ENCODE data around the gene SEMA5A.

The SEMA5A gene

DNA sequence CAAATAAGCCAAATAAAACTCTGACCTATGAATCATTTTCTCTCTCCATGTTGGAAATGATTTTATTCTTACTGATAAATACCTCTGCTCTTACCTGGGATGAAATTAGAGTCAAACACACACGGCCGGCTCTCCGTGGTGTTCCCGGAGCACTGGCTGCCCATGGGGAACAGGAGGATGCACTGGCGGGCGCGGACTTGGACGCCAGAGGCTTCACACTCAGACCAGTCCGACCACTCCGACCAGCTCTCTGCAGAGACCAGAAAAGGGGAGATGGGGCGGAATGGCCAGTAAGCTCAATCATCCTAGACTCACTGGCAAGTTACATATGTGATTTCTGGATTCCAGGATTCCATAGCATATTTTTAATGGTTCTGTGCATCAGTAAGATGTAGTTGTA, 494.1 kb downstream of the SEMA5A start (continued):
- TF ChIP-seq GLI4 (tag by site-specific recombination; IDR thresholded peaks at IDR 0.05) (no peak), ZNF548 (tag by site-specific recombination; IDR thresholded peaks at IDR 0.05) (no peak), ZBTB7A (tag by site-specific recombination; IDR thresholded peaks at IDR 0.05; ENCODE audit: low read depth) (no peak), ZBTB1 (tag by site-specific recombination; IDR thresholded peaks at IDR 0.05) (no peak)
- TF ChIP-seq, protein P1, sequence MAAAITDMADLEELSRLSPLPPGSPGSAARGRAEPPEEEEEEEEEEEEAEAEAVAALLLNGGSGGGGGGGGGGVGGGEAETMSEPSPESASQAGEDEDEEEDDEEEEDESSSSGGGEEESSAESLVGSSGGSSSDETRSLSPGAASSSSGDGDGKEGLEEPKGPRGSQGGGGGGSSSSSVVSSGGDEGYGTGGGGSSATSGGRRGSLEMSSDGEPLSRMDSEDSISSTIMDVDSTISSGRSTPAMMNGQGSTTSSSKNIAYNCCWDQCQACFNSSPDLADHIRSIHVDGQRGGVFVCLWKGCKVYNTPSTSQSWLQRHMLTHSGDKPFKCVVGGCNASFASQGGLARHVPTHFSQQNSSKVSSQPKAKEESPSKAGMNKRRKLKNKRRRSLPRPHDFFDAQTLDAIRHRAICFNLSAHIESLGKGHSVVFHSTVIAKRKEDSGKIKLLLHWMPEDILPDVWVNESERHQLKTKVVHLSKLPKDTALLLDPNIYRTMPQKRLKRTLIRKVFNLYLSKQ (tag by site-specific recombination; IDR thresholded peaks at IDR 0.05; ENCODE audit: borderline replicate concordance) = no peak
- TF ChIP-seq, protein P2, sequence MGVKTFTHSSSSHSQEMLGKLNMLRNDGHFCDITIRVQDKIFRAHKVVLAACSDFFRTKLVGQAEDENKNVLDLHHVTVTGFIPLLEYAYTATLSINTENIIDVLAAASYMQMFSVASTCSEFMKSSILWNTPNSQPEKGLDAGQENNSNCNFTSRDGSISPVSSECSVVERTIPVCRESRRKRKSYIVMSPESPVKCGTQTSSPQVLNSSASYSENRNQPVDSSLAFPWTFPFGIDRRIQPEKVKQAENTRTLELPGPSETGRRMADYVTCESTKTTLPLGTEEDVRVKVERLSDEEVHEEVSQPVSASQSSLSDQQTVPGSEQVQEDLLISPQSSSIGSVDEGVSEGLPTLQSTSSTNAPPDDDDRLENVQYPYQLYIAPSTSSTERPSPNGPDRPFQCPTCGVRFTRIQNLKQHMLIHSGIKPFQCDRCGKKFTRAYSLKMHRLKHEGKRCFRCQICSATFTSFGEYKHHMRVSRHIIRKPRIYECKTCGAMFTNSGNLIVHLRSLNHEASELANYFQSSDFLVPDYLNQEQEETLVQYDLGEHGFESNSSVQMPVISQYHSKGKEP (tag by site-specific recombination; IDR thresholded peaks at IDR 0.05) = no peak
- TF ChIP-seq, protein P3, sequence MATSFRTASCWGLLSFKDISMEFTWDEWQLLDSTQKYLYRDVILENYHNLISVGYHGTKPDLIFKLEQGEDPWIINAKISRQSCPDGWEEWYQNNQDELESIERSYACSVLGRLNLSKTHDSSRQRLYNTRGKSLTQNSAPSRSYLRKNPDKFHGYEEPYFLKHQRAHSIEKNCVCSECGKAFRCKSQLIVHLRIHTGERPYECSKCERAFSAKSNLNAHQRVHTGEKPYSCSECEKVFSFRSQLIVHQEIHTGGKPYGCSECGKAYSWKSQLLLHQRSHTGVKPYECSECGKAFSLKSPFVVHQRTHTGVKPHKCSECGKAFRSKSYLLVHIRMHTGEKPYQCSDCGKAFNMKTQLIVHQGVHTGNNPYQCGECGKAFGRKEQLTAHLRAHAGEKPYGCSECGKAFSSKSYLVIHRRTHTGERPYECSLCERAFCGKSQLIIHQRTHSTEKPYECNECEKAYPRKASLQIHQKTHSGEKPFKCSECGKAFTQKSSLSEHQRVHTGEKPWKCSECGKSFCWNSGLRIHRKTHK (tag by site-specific recombination; IDR thresholded peaks at IDR 0.05) = no peak

DNA sequence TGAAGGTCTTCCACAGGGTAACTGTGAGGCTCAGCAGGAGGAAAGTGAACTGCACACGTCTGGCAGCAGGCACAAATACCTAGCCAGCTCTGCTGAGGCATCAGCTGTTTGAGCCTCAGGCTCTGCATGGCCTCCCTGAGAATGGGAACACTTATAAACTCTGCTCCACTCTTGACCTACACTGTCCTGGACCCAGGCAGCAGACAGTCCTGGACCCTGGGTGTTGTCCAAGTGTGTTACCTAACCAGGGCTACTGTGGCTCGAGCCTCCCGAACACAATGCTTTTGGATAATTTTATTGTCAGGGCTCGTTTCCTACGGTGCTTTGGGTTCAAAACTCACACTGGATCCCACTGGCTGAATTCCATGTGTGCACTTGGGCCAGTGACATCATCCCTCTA, 497.9 kb downstream of the SEMA5A start:
- Histone ChIP-seq H3K4me3 (ENCODE audit: low read depth, low read length) (no peak overlapping the region), H3K27ac (ENCODE audit: extremely low read depth, low read depth, low read length) (no peak overlapping the region), H3K36me3 (ENCODE audit: control insufficient read depth in 2 of 2, insufficient read depth in 1 of 2, low read length in 2 of 2) (no peaks in the 10 kb centered on the region), H3K4me1 (ENCODE audit: control insufficient read depth, insufficient read depth, low read length) (no peaks in the 10 kb centered on the region), H3K9me3 (ENCODE audit: control insufficient read depth, insufficient read depth, low read depth, low read length) (no peaks in the 10 kb centered on the region)
- ChIA-PET CTCF (no interaction called here), POLR2A (no interaction called here)
- TF ChIP-seq ZNF175 (tag by site-specific recombination; IDR thresholded peaks at IDR 0.05) (no peak), ZNF660 (tag by site-specific recombination; IDR thresholded peaks at IDR 0.05) (no peak), MEIS1 (CRISPR knock-in tag; IDR thresholded peaks at IDR 0.05; ENCODE audit: borderline replicate concordance) (no peak), ZNF529 (tag by site-specific recombination; IDR thresholded peaks at IDR 0.05; ENCODE audit: insufficient replicate concordance) (no peak), ZNF791 (tag by site-specific recombination; IDR thresholded peaks at IDR 0.05) (no peak), ZNF701 (tag by site-specific recombination; IDR thresholded peaks at IDR 0.05) (no peak), ZNF114 (tag by site-specific recombination; IDR thresholded peaks at IDR 0.05) (no peak), SP7 (tag by site-specific recombination; IDR thresholded peaks at IDR 0.05) (no peak), ZNF768 (tag by site-specific recombination; IDR thresholded peaks at IDR 0.05) (no peak), SP2 (tag by site-specific recombination; IDR thresholded peaks at IDR 0.05) (no peak), OVOL3 (tag by site-specific recombination; IDR thresholded peaks at IDR 0.05) (no peak), ZNF155 (tag by site-specific recombination; IDR thresholded peaks at IDR 0.05) (no peak), ZNF10 (tag by site-specific recombination; IDR thresholded peaks at IDR 0.05) (no peak)
- TF ChIP-seq, protein P4, sequence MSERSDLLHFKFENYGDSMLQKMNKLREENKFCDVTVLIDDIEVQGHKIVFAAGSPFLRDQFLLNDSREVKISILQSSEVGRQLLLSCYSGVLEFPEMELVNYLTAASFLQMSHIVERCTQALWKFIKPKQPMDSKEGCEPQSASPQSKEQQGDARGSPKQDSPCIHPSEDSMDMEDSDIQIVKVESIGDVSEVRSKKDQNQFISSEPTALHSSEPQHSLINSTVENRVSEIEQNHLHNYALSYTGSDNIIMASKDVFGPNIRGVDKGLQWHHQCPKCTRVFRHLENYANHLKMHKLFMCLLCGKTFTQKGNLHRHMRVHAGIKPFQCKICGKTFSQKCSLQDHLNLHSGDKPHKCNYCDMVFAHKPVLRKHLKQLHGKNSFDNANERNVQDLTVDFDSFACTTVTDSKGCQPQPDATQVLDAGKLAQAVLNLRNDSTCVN (tag by site-specific recombination; optimal IDR thresholded peaks at IDR 0.05) = no peak
